Astrocyte (in vitro differentiated cells and primary cell): ENCODE results near the gene NRTN. TPM values are rescaled to one million over a fixed set of nuclear protein-coding genes. Genes with fewer than 3 reads are reported as not detected.

Experiments used
- DNase-seq: peaks from one replicate; pipeline ENCODE4 v3.0.0-alpha.2; 2010; ENCODE audit warnings: low read depth
- FAIRE-seq: peaks from 2 replicates; lab custom pipeline; 2011; peaks lifted over from hg19 to GRCh38; lab: Jason Lieb, UNC
- H2AFZ ChIP-seq: 2 replicates; pipeline ENCODE4 v1.6.0; 2012; ENCODE audit warnings: low read depth, low read length, inconsistent platforms
- H3K27ac ChIP-seq: 2 replicates; pipeline ENCODE4 v1.5.1; 2011; ENCODE audit warnings: low read depth, low read length, inconsistent platforms
- H3K27me3 ChIP-seq: 2 replicates; pipeline ENCODE4 v1.6.0; 2011; ENCODE audit warnings: low read length, inconsistent platforms; ENCODE audit not compliant: insufficient read depth
- H3K36me3 ChIP-seq: 2 replicates; pipeline ENCODE4 v1.5.1; 2011; ENCODE audit warnings: low read length, inconsistent platforms; ENCODE audit not compliant: insufficient read depth
- H3K4me1 ChIP-seq: 2 replicates; pipeline ENCODE4 v1.5.1; 2011; ENCODE audit warnings: low read length, inconsistent platforms; ENCODE audit not compliant: insufficient read depth
- H3K4me2 ChIP-seq: 2 replicates; pipeline ENCODE4 v1.6.0; 2012; ENCODE audit warnings: low read length, inconsistent platforms
- H3K4me3 ChIP-seq: 2 replicates; pipeline ENCODE4 v1.5.1; 2011; ENCODE audit warnings: low read depth, mild to moderate bottlenecking, low read length, inconsistent platforms; ENCODE audit not compliant: insufficient read depth
- H3K79me2 ChIP-seq: 2 replicates; pipeline ENCODE4 v1.6.0; 2012; ENCODE audit warnings: mild to moderate bottlenecking, low read length, inconsistent platforms; ENCODE audit not compliant: insufficient read depth
- H3K9ac ChIP-seq: 2 replicates; pipeline ENCODE4 v1.6.0; 2012; ENCODE audit warnings: mild to moderate bottlenecking, low read length, inconsistent platforms
- H3K9me3 ChIP-seq: 2 replicates; pipeline ENCODE4 v1.5.1; 2012; ENCODE audit warnings: low read depth, mild to moderate bottlenecking, low read length, inconsistent platforms; ENCODE audit not compliant: insufficient read depth
- H4K20me1 ChIP-seq: 2 replicates; pipeline ENCODE4 v1.6.0; 2012; ENCODE audit warnings: low read length, inconsistent platforms; ENCODE audit not compliant: insufficient read depth
- H3K27ac Mint-ChIP-seq: one replicate; pipeline ENCODE4 v1.8.0; 2021; ENCODE audit warnings: mild to moderate bottlenecking, mixed read lengths; ENCODE audit not compliant: unreplicated experiment
- H3K27me3 Mint-ChIP-seq: one replicate; pipeline ENCODE4 v1.8.0; 2021; ENCODE audit warnings: low read depth, mixed read lengths; ENCODE audit not compliant: unreplicated experiment
- H3K36me3 Mint-ChIP-seq: one replicate; pipeline ENCODE4 v1.8.0; 2021; ENCODE audit warnings: low read depth, mixed read lengths; ENCODE audit not compliant: unreplicated experiment
- H3K4me1 Mint-ChIP-seq: one replicate; pipeline ENCODE4 v1.8.0; 2021; ENCODE audit warnings: low read depth, mixed read lengths; ENCODE audit not compliant: unreplicated experiment
- H3K4me3 Mint-ChIP-seq: one replicate; pipeline ENCODE4 v1.8.0; 2021; ENCODE audit warnings: mild to moderate bottlenecking, moderate library complexity, mixed read lengths; ENCODE audit not compliant: unreplicated experiment
- H3K9me3 Mint-ChIP-seq: one replicate; pipeline ENCODE4 v1.8.0; 2021; ENCODE audit warnings: mild to moderate bottlenecking, mixed read lengths; ENCODE audit not compliant: unreplicated experiment
- CTCF ChIP-seq: IDR thresholded peaks from 2 replicates; pipeline ENCODE4 v1.5.1; 2011; ENCODE audit warnings: low read depth, mild to moderate bottlenecking, inconsistent platforms, low read length, moderate library complexity; ENCODE audit not compliant: insufficient read depth
- EZH2 ChIP-seq: IDR thresholded peaks from 2 replicates; pipeline ENCODE4 v1.6.1; 2012; ENCODE audit warnings: mild to moderate bottlenecking, low read length, inconsistent platforms; ENCODE audit not compliant: insufficient read depth
- total RNA-seq: library from RNA; stranded (reverse); gene quantifications from 2 replicates; pipeline ENCODE4 v1.2.1, GENCODE V29; 2021

The NRTN gene
- total RNA-seq, 1 donor from 2014 or later: 0.66 TPM

GRCh38 chr19:5806133-5806489 is 1.2 kb downstream of the NRTN start:
- H3K4me2 ChIP-seq: no peak overlapping the region
- DNase-seq (no peak), FAIRE-seq (no peak)
- H3K4me3 ChIP-seq: no peak overlapping the region
- H3K9ac ChIP-seq: no peak overlapping the region
- H2AFZ ChIP-seq: no peak overlapping the region
- H3K27me3 ChIP-seq: peaks cover 20% of the 10 kb centered on the region
- peaks cover 5% of the 10 kb centered on the region for H3K4me1 ChIP-seq
- Mint-ChIP-seq H3K9me3 (no peaks in the 10 kb centered on the region), H3K27ac (no peak overlapping the region), H3K4me1 (no peaks in the 10 kb centered on the region), H3K4me3 (no peak overlapping the region), H3K36me3 (no peaks in the 10 kb centered on the region), H3K27me3 (peaks cover 37% of the 10 kb centered on the region)
- H3K9me3 ChIP-seq: no peaks in the 10 kb centered on the region
- H3K79me2 ChIP-seq: no peaks in the 10 kb centered on the region
- no peak overlapping the region for H3K27ac ChIP-seq
- no peaks in the 10 kb centered on the region for H3K36me3 ChIP-seq
- TF ChIP-seq EZH2: no peak
- TF ChIP-seq CTCF: no peak
- no peaks in the 10 kb centered on the region for H4K20me1 ChIP-seq

GRCh38 chr19:5806905-5807304 is 2.0 kb downstream of the NRTN start:
- FAIRE-seq (no peak), DNase-seq (no peak)
- no peaks in the 10 kb centered on the region for H4K20me1 ChIP-seq
- Mint-ChIP-seq H3K27me3 (peaks cover 34% of the 10 kb centered on the region), H3K9me3 (no peaks in the 10 kb centered on the region), H3K4me1 (no peaks in the 10 kb centered on the region), H3K36me3 (no peaks in the 10 kb centered on the region), H3K4me3 (no peak overlapping the region), H3K27ac (no peak overlapping the region)
- H3K27me3 ChIP-seq: peaks cover 18% of the 10 kb centered on the region
- H3K9ac ChIP-seq: no peak overlapping the region
- no peak overlapping the region for H3K4me2 ChIP-seq
- H3K9me3 ChIP-seq: no peaks in the 10 kb centered on the region
- H3K4me1 ChIP-seq: peaks cover 5% of the 10 kb centered on the region
- no peak overlapping the region for H2AFZ ChIP-seq
- H3K36me3 ChIP-seq: no peaks in the 10 kb centered on the region
- H3K4me3 ChIP-seq: no peak overlapping the region
- no peaks in the 10 kb centered on the region for H3K79me2 ChIP-seq
- H3K27ac ChIP-seq: no peak overlapping the region
- TF ChIP-seq EZH2 (no peak), CTCF (no peak)

GRCh38 chr19:5808120-5808816 is 3.4 kb downstream of the NRTN start:
- Mint-ChIP-seq H3K4me1 (no peaks in the 10 kb centered on the region), H3K9me3 (no peaks in the 10 kb centered on the region), H3K36me3 (no peaks in the 10 kb centered on the region), H3K4me3 (no peak overlapping the region), H3K27me3 (peaks cover 27% of the 10 kb centered on the region), H3K27ac (no peak overlapping the region)
- Histone ChIP-seq H2AFZ (no peak overlapping the region), H3K4me2 (no peak overlapping the region), H3K4me3 (no peak overlapping the region), H3K9me3 (no peaks in the 10 kb centered on the region), H3K36me3 (no peaks in the 10 kb centered on the region), H3K27ac (no peak overlapping the region), H3K27me3 (peaks cover 16% of the 10 kb centered on the region), H3K9ac (no peak overlapping the region), H3K4me1 (peaks cover 5% of the 10 kb centered on the region), H4K20me1 (no peaks in the 10 kb centered on the region), H3K79me2 (no peaks in the 10 kb centered on the region)
- no peak for TF ChIP-seq EZH2
- TF ChIP-seq CTCF: no peak
- FAIRE-seq (no peak), DNase-seq (no peak)
